ENCODE data around the gene GALK2. TPM values are rescaled to one million over a fixed set of nuclear protein-coding genes. Genes with fewer than 3 reads are reported as not detected.
A peak's percentile ranks its signal among the peaks of the same experiment; 100 is the strongest.

The GALK2 gene
- total and polyA plus RNA-seq, 2 of the 4 experiments (the other 2 are of a cell fraction), result 27.0 to 63.6 TPM

DNA sequence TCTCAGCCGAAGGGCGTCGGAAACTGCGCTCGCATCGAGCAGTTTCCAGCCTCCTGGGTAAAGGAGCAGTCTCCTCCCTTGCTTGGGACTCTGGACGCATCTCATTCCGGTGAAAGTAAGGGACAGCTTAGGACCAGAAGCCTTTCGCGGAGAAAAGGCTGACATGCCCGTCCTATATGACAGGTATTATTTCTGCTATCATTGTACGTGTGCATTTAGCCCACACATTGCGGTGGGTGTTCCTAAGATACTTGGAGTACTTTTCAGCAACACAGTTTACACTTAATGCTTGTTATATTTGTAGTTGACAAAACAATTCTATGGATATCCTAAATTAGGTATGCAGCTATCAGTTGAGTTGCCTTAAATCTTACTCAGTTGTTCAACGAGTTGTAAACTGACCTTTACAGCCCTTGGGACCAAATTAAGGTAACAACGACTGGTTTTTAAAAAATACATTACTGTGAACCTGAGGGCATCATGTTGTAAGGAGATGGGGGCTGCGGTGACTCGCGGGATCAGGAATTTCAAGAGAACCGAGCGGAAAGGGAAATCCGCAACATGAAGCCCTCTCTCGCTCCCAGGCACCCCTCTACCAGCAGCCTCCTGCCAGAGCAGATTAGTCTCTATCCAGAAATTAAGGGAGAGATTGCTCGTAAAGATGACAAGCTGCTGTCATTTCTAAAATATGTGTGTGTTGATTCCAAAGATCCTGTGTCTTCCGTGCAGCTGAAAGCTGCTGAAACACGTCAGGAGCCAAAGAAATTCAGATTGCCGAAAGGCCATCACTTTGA is 14.0 kb upstream of the GALK2 start (continued):
- TF ChIP-seq, protein P1, sequence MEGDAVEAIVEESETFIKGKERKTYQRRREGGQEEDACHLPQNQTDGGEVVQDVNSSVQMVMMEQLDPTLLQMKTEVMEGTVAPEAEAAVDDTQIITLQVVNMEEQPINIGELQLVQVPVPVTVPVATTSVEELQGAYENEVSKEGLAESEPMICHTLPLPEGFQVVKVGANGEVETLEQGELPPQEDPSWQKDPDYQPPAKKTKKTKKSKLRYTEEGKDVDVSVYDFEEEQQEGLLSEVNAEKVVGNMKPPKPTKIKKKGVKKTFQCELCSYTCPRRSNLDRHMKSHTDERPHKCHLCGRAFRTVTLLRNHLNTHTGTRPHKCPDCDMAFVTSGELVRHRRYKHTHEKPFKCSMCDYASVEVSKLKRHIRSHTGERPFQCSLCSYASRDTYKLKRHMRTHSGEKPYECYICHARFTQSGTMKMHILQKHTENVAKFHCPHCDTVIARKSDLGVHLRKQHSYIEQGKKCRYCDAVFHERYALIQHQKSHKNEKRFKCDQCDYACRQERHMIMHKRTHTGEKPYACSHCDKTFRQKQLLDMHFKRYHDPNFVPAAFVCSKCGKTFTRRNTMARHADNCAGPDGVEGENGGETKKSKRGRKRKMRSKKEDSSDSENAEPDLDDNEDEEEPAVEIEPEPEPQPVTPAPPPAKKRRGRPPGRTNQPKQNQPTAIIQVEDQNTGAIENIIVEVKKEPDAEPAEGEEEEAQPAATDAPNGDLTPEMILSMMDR (conservative IDR thresholded peaks at IDR 0.05; ENCODE audit: low read depth, low read length), result no peak
- TF ChIP-seq RAD21 (IDR thresholded peaks at IDR 0.05; ENCODE audit: low read length), result no peak

DNA sequence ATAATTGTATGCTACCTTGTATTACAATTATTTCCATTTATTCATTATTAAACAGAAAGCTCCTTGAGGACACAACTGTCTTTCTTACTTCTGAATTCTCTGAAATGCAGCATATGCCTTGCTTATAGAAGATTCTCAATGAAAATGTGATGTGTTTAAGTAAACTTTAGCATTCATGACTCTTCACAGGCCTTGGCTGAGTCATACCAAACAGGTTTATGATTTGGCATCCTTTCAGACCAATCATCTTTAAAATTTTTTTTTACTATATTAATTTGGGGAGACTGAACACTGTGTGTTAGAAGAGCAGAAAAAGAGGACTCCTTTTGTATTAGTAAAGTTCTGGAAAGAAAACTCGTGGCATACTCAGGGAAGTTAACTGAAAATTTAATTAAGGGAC is 6.4 kb upstream of the GALK2 start:
- 0 out of 2 replicates have a peak, but pooled peaks cover 2% of the 10 kb centered on the region for H4K20me1 ChIP-seq (ENCODE audit: insufficient read depth, low read length)
- in situ Hi-C loops (cut with MboI; ENCODE audit: low sequenced_read_pairs) (no loop called here), dilution Hi-C loops (cut with HindIII; ENCODE audit: low sequenced_read_pairs, unreplicated experiment) (no loop called here), intact Hi-C loops (cut with micrococcal nuclease) (loop anchor here (5.0 kb wide), 1 partner anchor 34 kb away; no protein-coding TSS in a partner anchor)
- no peak overlapping the region for H3K23ac ChIP-seq (ENCODE audit: low read depth, low read length)
- H2AK9ac ChIP-seq (replicated peaks; ENCODE audit: low read depth, low read length, poor library complexity), result no peak overlapping the region
- no peak overlapping the region for H2BK15ac ChIP-seq (ENCODE audit: low read depth, low read length)
- H3K4me2 ChIP-seq (ENCODE audit: low read depth, low read length), result no peak overlapping the region
- ATAC-seq (ENCODE audit: low read depth) (no peak; the same call in 1 of the 2 replicates), DNase-seq (peak; percentile 53)
- H2AK5ac ChIP-seq (ENCODE audit: low read depth, low read length), result no peak overlapping the region
- no peak overlapping the region for H4K5ac ChIP-seq (ENCODE audit: low read depth, low read length)
- no peak overlapping the region for H3K9ac ChIP-seq (ENCODE audit: low read depth, low read length)
- H3K79me1 ChIP-seq (ENCODE audit: low read depth in 1 of 2, low read length in 2 of 2), result peaks cover 11 to 12% of the 10 kb centered on the region in 2 experiments
- WGBS, 2 experiments (ENCODE audit: extremely low coverage in 2 of 2, insufficient read length in 1 of 2), result no CpG with 5 or more reads among the region's 1 CpG
- no peak overlapping the region for H3K27ac ChIP-seq (ENCODE audit: insufficient read depth, low read length)
- H3K36me3 ChIP-seq (ENCODE audit: control insufficient read depth, insufficient read depth, low read length), result peaks cover 5% of the 10 kb centered on the region
- no peak overlapping the region for H2AFZ ChIP-seq (replicated peaks; ENCODE audit: low read length, poor library complexity)
- no TSS peak for BruUV-seq (replicated peaks)
- H2BK20ac ChIP-seq (ENCODE audit: low read depth, low read length), result no peak overlapping the region
- H3K4ac ChIP-seq (ENCODE audit: low read depth, low read length), result no peak overlapping the region
- no peak overlapping the region for H3K18ac ChIP-seq (ENCODE audit: low read depth, low read length)
- H3K56ac ChIP-seq (ENCODE audit: extremely low read depth, insufficient read depth, low read length), result no peak overlapping the region
- H3K9me1 ChIP-seq (ENCODE audit: insufficient read depth, low read length), result peaks cover 3% of the 10 kb centered on the region; the same call in 1 of the 2 replicates
- no peak overlapping the region for H3K14ac ChIP-seq (replicated peaks; ENCODE audit: low read depth, low read length)
- no peaks in the 10 kb centered on the region for H3K4me1 ChIP-seq (ENCODE audit: control insufficient read depth, insufficient read depth, low read length)
- ChIA-PET POLR2A (ENCODE audit: unreplicated experiment) (no interaction called here), CTCF (no interaction called here)
- no peak overlapping the region for H2BK5ac ChIP-seq (ENCODE audit: low read depth, low read length, poor library complexity, severe bottlenecking)
- H3K9me3 ChIP-seq (ENCODE audit: control insufficient read depth, insufficient read depth, low read length), result no peaks in the 10 kb centered on the region
- no peaks in the 10 kb centered on the region for H3K27me3 ChIP-seq (ENCODE audit: control insufficient read depth, insufficient read depth, low read length)
- H4K91ac ChIP-seq (ENCODE audit: insufficient read depth, low read depth, low read length), result no peak overlapping the region
- H2BK120ac ChIP-seq (ENCODE audit: low read depth, low read length), result no peak overlapping the region
- no peak overlapping the region for H3K4me3 ChIP-seq (ENCODE audit: insufficient read depth, low read depth, low read length)
- no peak overlapping the region for H4K8ac ChIP-seq (ENCODE audit: low read depth in 2 of 2, low read length in 2 of 2)
- TF ChIP-seq CEBPB (IDR thresholded peaks at IDR 0.05; ENCODE audit: low read depth, low read length) (no peak), RCOR1 (IDR thresholded peaks at IDR 0.05; ENCODE audit: insufficient replicate concordance, low read length) (no peak), MXI1 (IDR thresholded peaks at IDR 0.05; ENCODE audit: borderline replicate concordance, low read depth, low read length) (no peak), RAD21 (IDR thresholded peaks at IDR 0.05; ENCODE audit: low read length) (no peak), BHLHE40 (IDR thresholded peaks at IDR 0.05; ENCODE audit: low read depth, low read length) (no peak), MAFK (IDR thresholded peaks at IDR 0.05; ENCODE audit: low read depth, low read length) (no peak), FOS (IDR thresholded peaks at IDR 0.05; ENCODE audit: low read depth, low read length) (no peak), SMC3 (IDR thresholded peaks at IDR 0.05; ENCODE audit: low read depth, low read length) (no peak), CHD1 (IDR thresholded peaks at IDR 0.05; ENCODE audit: low read depth, low read length) (no peak)
- TF ChIP-seq, protein P2, sequence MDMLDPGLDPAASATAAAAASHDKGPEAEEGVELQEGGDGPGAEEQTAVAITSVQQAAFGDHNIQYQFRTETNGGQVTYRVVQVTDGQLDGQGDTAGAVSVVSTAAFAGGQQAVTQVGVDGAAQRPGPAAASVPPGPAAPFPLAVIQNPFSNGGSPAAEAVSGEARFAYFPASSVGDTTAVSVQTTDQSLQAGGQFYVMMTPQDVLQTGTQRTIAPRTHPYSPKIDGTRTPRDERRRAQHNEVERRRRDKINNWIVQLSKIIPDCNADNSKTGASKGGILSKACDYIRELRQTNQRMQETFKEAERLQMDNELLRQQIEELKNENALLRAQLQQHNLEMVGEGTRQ (IDR thresholded peaks at IDR 0.05; ENCODE audit: low read depth, low read length), result no peak
- TF ChIP-seq, protein P3, sequence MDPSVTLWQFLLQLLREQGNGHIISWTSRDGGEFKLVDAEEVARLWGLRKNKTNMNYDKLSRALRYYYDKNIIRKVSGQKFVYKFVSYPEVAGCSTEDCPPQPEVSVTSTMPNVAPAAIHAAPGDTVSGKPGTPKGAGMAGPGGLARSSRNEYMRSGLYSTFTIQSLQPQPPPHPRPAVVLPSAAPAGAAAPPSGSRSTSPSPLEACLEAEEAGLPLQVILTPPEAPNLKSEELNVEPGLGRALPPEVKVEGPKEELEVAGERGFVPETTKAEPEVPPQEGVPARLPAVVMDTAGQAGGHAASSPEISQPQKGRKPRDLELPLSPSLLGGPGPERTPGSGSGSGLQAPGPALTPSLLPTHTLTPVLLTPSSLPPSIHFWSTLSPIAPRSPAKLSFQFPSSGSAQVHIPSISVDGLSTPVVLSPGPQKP (IDR thresholded peaks at IDR 0.05; ENCODE audit: borderline replicate concordance, low read depth, low read length), result no peak
